Gastrocnemius medialis (tissue), 4 donors: ENCODE results near the gene RCSD1. TPM values are rescaled to one million over a fixed set of nuclear protein-coding genes. Genes with fewer than 3 reads are reported as not detected.

Experiments used
- ATAC-seq, 2 donors: fragments of 150-250 bp; one replicate each; pipeline ENCODE4 v1.9.1; 2016
- DNase-seq, 2 donors: peaks; one replicate each; pipeline ENCODE4 v3.0.0-alpha.2; 2019
- H3K27ac ChIP-seq, 4 donors: fragments of 200-600 bp; sonication (generic); 1 replicate in 1 of 4; 2 replicates in 3 of 4; pipeline ENCODE4 v1.5.1; 2016 to 2018; ENCODE audit warnings: mild to moderate bottlenecking in 2 of 4, moderate library complexity in 1 of 4
- H3K27me3 ChIP-seq, 3 donors: fragments of 200-600 bp; sonication (generic) in 2 of 3; 1 replicate in 1 of 3; 2 replicates in 2 of 3; pipeline versions ENCODE4 v1.5.1 to v1.6.0; 2016 to 2019; ENCODE audit warnings: mild to moderate bottlenecking in 1 of 3, moderate library complexity in 1 of 3
- H3K36me3 ChIP-seq, 2 donors: fragments of 200-600 bp; sonication (generic) in 1 of 2; one replicate each; pipeline ENCODE4 v1.5.1; 2017 to 2018
- H3K4me1 ChIP-seq, 2 donors: fragments of 200-600 bp; sonication (generic) in 1 of 2; one replicate each; pipeline ENCODE4 v1.5.1; 2016 to 2017; ENCODE audit warnings: mild to moderate bottlenecking in 2 of 2
- H3K4me3 ChIP-seq, 4 donors: fragments of 200-600 bp; sonication (generic) in 3 of 4; 1 replicate in 1 of 4; 2 replicates in 3 of 4; pipeline ENCODE4 v1.5.1; 2016 to 2019; ENCODE audit warnings: mild to moderate bottlenecking in 2 of 4
- H3K9me3 ChIP-seq, 3 donors: fragments of 200-600 bp; sonication (generic) in 2 of 3; 1 replicate in 1 of 3; 2 replicates in 2 of 3; pipeline ENCODE4 v1.5.1; 2016 to 2019
- CTCF ChIP-seq, 5 experiments: fragments of 450-650 bp in 3 of 5; fragments of 200-600 bp in 2 of 5; sonication (generic) in 2 of 5; IDR thresholded peaks in 4 of 5; conservative IDR thresholded peaks in 1 of 5; 1 replicate in 4 of 5; 2 replicates in 1 of 5; pipeline ENCODE4 v1.5.1; 2016 to 2019; ENCODE audit warnings: antibody characterized with exemption in 5 of 5, mild to moderate bottlenecking in 3 of 5, moderate library complexity in 3 of 5
- POLR2A ChIP-seq, 2 donors: fragments of 450-650 bp; IDR thresholded peaks; one replicate each; pipeline ENCODE4 v1.6.1; 2017; ENCODE audit warnings: antibody characterized with exemption in 2 of 2, mild to moderate bottlenecking in 2 of 2, moderate library complexity in 2 of 2
- in situ Hi-C, 4 donors: fragments of 200-750 bp; cut with MboI; loops; one replicate each; pipeline versions ENCODE4 v1.15.0 to v1.8.0; 2017; ENCODE audit warnings: low sequenced_read_pairs in 4 of 4
- intact Hi-C: fragments of 100-400 bp; cut with DNase I; formaldehyde crosslinking; loops from one replicate; pipeline ENCODE4 v1.15.1; 2023; ENCODE audit warnings: low total_unique reads
- total RNA-seq, 4 donors: library from RNA; depleted of rRNA; stranded (reverse); fragments of >200 nt; gene quantifications; one replicate each; pipeline versions ENCODE4 v1.1.0 to v1.2.3, GENCODE V29; 2016

The RCSD1 gene
- total RNA-seq, 4 donors from 2014 or later: 6.0 to 14.8 (median 7.5) TPM

GRCh38 chr1:167755654-167756053 is 125.6 kb downstream of the RCSD1 start:
- Histone ChIP-seq H3K4me3 (no peak overlapping the region), H3K27ac (no peak overlapping the region), H3K4me1 (peaks cover 17 to 18% of the 10 kb centered on the region in 2 donors), H3K9me3 (no peaks in the 10 kb centered on the region), H3K36me3 (no peaks in the 10 kb centered on the region), H3K27me3 (no peaks in the 10 kb centered on the region)
- DNase-seq (no peak), ATAC-seq (no peak)
- TF ChIP-seq POLR2A (IDR thresholded peaks at IDR 0.05): no peak
- no peak for TF ChIP-seq CTCF (IDR thresholded peaks at IDR 0.05 in 4 of 5, conservative IDR thresholded peaks at IDR 0.05 in 1 of 5)
- in situ Hi-C loops (no loop called here), intact Hi-C loops (no loop called here)

Other genes with a start within 250 kb of the RCSD1 start
- under 1 TPM in 1 of 4 donors, not detected in 3; 0.33 TPM for gene CD247, start 111.7 kb upstream of the RCSD1 start, total RNA-seq
- 10 to 100 TPM; 69.9 to 99.6 (median 80.7) TPM for gene CREG1, start 76.5 kb upstream of the RCSD1 start, total RNA-seq
- gene MPZL1, start 91.8 kb downstream of the RCSD1 start, total RNA-seq: 10 to 100 TPM in 3 of 4 donors, 1 to 10 TPM in 1; 9.2 to 15.7 (median 11.7) TPM